Spleen (tissue), 11 donors: ENCODE measurements around the gene ERVMER34-1. TPM values are rescaled to one million over a fixed set of nuclear protein-coding genes. Genes with fewer than 3 reads are reported as not detected.

Experiments used
- DNase-seq: peaks from one replicate; pipeline ENCODE4 v3.0.0-alpha.2; 2020
- H3K27ac ChIP-seq, 8 donors: fragments of 200-600 bp; sonication (generic) in 7 of 8; 1 replicate in 4 of 8; 2 replicates in 4 of 8; pipeline versions ENCODE4 v1.5.0 to v1.8.0; 2016 to 2021; ENCODE audit warnings: inconsistent platforms in 4 of 8, mild to moderate bottlenecking in 4 of 8, moderate library complexity in 1 of 8
- H3K27me3 ChIP-seq, 7 donors: fragments of 200-600 bp; sonication (generic) in 6 of 7; replicated peaks in 1 of 7; 1 replicate in 4 of 7; 2 replicates in 3 of 7; pipeline versions ENCODE4 v1.5.0 to v1.8.0; 2016 to 2021; ENCODE audit warnings: inconsistent platforms in 3 of 7, mild to moderate bottlenecking in 1 of 7
- H3K36me3 ChIP-seq, 6 donors: fragments of 200-600 bp; sonication (generic) in 5 of 6; 1 replicate in 4 of 6; 2 replicates in 2 of 6; pipeline versions ENCODE4 v1.5.0 to v1.8.0; 2016 to 2021; ENCODE audit warnings: inconsistent platforms in 2 of 6
- H3K4me1 ChIP-seq, 6 donors: fragments of 200-600 bp; sonication (generic) in 5 of 6; 1 replicate in 3 of 6; 2 replicates in 3 of 6; pipeline versions ENCODE4 v1.5.0 to v1.8.0; 2016 to 2021; ENCODE audit warnings: inconsistent platforms in 3 of 6
- H3K4me3 ChIP-seq, 8 donors: fragments of 200-600 bp; sonication (generic) in 7 of 8; 1 replicate in 4 of 8; 2 replicates in 4 of 8; pipeline versions ENCODE4 v1.5.0 to v1.8.0; 2016 to 2021; ENCODE audit warnings: inconsistent platforms in 4 of 8, mild to moderate bottlenecking in 4 of 8, moderate library complexity in 2 of 8
- H3K9me3 ChIP-seq, 8 donors: fragments of 200-600 bp; sonication (generic) in 7 of 8; 1 replicate in 4 of 8; 2 replicates in 4 of 8; pipeline versions ENCODE4 v1.5.0 to v1.8.0; 2016 to 2021; ENCODE audit warnings: inconsistent platforms in 4 of 8
- POLR2A ChIP-seq, 3 donors: fragments of 450-650 bp; IDR thresholded peaks; one replicate each; pipeline ENCODE4 v1.5.1; 2017; ENCODE audit warnings: antibody characterized with exemption in 3 of 3, mild to moderate bottlenecking in 1 of 3
- POLR2AphosphoS5 ChIP-seq, 3 donors: sonication (generic); formaldehyde crosslinking; IDR thresholded peaks; one replicate each; pipeline ENCODE4 v1.5.1; 2017; ENCODE audit warnings: antibody characterized with exemption in 3 of 3
- WGBS, 5 donors: extraction: QIAGEN DNeasy Blood & Tissue Kit in 3 of 5; methylation state at CpG; one replicate each; pipeline versions ENCODE4 v1.1.5 to v1.1.7; 2013 to 2018; 5-methylcytosine and 5-hydroxymethylcytosine counted together
- intact Hi-C: fragments of 100-400 bp; cut with DNase I; formaldehyde crosslinking; loops from one replicate; pipeline ENCODE4 v1.15.0; 2023; ENCODE audit warnings: low total_unique reads
- polyA plus RNA-seq, 3 donors: library from polyadenylated mRNA; stranded (reverse); fragments of 200-250 nt; gene quantifications; one replicate each; pipeline ENCODE4 v1.2.1, GENCODE V29; 2013
- total RNA-seq, 7 donors: library from RNA; depleted of rRNA in 3 of 7; stranded (reverse); fragments of >200 nt in 3 of 7; fragmentation: NEBNext Ultra II Directional in 4 of 7; extraction: Animal tissue kit (Norgen Biotek cat#: 25700) in 4 of 7; gene quantifications; one replicate each; pipeline versions ENCODE4 v1.1.0 to v1.2.1, GENCODE V29; 2016 to 2021
- TF ChIP-seq, protein P1 (sequence below), 11 experiments: fragments of 200-600 bp in 7 of 11; fragments of 450-650 bp in 4 of 11; sonication (generic) in 4 of 11; IDR thresholded peaks in 8 of 11; conservative IDR thresholded peaks in 3 of 11; 1 replicate in 7 of 11; 2 replicates in 4 of 11; pipeline versions ENCODE4 v1.4.0 to v1.8.0; 2016 to 2021; ENCODE audit warnings: antibody characterized with exemption in 11 of 11, inconsistent platforms in 4 of 11, mild to moderate bottlenecking in 1 of 11
- donor health status: healthy with polysubstance abuse.
- donor health status: DM: no; HTN: no; CAD: no; lungs with moderate emphysema.
- donor health status: DM: no; HTN: no; CAD: no.
- donor health status: Bipolar disorder and iron deficiency.
- donor health status: healthy.
- donor health status: DM: no; HTN: no; CAD: no.
- donor health status: DM: yes; HTN: yes; CAD: no.

The ERVMER34-1 gene
- total and polyA plus RNA-seq, 10 donors: 0.09 to 2.6 (median 0.86) TPM

DNA sequence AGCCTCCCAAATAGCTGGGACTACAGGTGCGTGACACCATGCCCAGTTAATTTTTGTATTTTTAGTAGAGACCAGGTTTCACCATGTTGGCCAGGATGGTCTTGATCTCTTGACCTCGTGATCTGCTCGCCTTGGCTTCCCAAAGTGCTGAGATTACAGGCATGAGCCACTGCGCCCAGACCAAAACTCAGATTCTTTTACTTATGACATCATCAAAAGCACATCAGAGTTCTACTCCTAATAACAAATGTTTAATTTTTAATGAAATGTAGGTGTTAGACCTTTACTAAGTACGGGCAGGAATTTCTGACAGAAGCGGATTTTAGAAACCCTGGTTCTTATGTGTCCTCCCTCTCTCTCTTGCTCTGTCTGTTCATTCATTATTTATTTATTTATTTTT is 38.5 kb upstream of the ERVMER34-1 start:
- TF ChIP-seq, protein P1, sequence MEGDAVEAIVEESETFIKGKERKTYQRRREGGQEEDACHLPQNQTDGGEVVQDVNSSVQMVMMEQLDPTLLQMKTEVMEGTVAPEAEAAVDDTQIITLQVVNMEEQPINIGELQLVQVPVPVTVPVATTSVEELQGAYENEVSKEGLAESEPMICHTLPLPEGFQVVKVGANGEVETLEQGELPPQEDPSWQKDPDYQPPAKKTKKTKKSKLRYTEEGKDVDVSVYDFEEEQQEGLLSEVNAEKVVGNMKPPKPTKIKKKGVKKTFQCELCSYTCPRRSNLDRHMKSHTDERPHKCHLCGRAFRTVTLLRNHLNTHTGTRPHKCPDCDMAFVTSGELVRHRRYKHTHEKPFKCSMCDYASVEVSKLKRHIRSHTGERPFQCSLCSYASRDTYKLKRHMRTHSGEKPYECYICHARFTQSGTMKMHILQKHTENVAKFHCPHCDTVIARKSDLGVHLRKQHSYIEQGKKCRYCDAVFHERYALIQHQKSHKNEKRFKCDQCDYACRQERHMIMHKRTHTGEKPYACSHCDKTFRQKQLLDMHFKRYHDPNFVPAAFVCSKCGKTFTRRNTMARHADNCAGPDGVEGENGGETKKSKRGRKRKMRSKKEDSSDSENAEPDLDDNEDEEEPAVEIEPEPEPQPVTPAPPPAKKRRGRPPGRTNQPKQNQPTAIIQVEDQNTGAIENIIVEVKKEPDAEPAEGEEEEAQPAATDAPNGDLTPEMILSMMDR (IDR thresholded peaks at IDR 0.05 in 8 of 11, conservative IDR thresholded peaks at IDR 0.05 in 3 of 11): no peak
- TF ChIP-seq POLR2A (IDR thresholded peaks at IDR 0.05) (no peak), POLR2AphosphoS5 (IDR thresholded peaks at IDR 0.05) (no peak)
- intact Hi-C loops: no loop called here
- Histone ChIP-seq H3K27ac (no peak overlapping the region), H3K9me3 (no peaks in the 10 kb centered on the region), H3K36me3 (no peaks in the 10 kb centered on the region), H3K4me1 (no peaks in the 10 kb centered on the region), H3K27me3 (no peaks in the 10 kb centered on the region), H3K4me3 (no peak overlapping the region)
- DNase-seq: no peak
- WGBS, 5 donors: 90 to 97% (median 93%) methylated on average over 6 of the region's 6 CpGs

DNA sequence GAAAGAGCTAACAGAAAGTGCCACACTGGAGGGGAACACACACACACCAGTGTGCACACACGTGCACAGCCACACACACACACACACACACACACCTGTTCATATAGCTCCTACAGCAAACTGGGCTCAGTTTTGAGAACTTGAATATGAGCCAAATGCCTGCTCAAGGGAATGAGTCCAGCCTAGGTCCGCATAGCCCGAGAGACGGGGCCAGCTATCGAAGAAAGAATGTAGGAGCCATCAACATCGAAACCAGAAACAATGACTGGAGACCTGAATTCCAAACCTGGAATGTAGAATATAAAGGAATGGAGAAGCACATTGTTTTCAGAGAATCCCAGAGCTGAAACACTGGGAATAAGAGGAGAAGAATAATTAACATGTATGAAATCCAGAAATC is 37.6 kb upstream of the ERVMER34-1 start:
- Histone ChIP-seq H3K27ac (no peak overlapping the region), H3K4me3 (no peak overlapping the region), H3K27me3 (no peaks in the 10 kb centered on the region), H3K9me3 (no peaks in the 10 kb centered on the region), H3K4me1 (no peaks in the 10 kb centered on the region), H3K36me3 (no peaks in the 10 kb centered on the region)
- 88 to 92% (median 91%) methylated on average over 6 of the region's 6 CpGs for WGBS, 5 donors
- DNase-seq: no peak
- intact Hi-C loops: no loop called here
- no peak for TF ChIP-seq POLR2AphosphoS5 (IDR thresholded peaks at IDR 0.05)
- TF ChIP-seq, protein P1 (IDR thresholded peaks at IDR 0.05 in 8 of 11, conservative IDR thresholded peaks at IDR 0.05 in 3 of 11): no peak
- no peak for TF ChIP-seq POLR2A (IDR thresholded peaks at IDR 0.05)

DNA sequence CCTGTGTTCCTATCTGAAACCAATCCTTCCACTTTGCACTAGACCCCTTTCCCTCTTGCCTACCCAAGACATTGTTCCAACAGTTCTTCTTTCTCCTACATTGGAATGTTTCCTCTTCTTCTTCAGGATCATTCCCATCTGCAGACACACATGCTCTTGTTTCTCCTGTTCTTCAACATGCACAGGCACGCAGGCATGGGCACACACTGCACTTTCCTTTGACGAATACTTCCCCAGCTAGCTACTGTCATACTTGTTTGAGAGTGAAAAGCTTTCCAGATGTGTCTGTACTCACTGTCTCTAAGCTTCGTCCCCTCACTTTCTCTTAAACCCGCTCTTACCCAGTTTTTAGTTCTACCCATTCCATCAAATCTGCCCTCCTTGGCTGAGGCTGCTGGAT is 31.8 kb upstream of the ERVMER34-1 start:
- intact Hi-C loops: no loop called here
- DNase-seq: no peak
- Histone ChIP-seq H3K36me3 (no peaks in the 10 kb centered on the region), H3K4me1 (no peaks in the 10 kb centered on the region), H3K9me3 (peaks cover 0 to 5% (median 0%) of the 10 kb centered on the region in 8 donors), H3K27me3 (no peaks in the 10 kb centered on the region), H3K4me3 (no peak overlapping the region), H3K27ac (no peak overlapping the region)
- TF ChIP-seq POLR2A (IDR thresholded peaks at IDR 0.05) (no peak), POLR2AphosphoS5 (IDR thresholded peaks at IDR 0.05) (no peak)
- TF ChIP-seq, protein P1 (IDR thresholded peaks at IDR 0.05 in 8 of 11, conservative IDR thresholded peaks at IDR 0.05 in 3 of 11): no peak
- WGBS, 5 donors: 82 to 95% (median 92%) methylated on average over 4 of the region's 4 CpGs

DNA sequence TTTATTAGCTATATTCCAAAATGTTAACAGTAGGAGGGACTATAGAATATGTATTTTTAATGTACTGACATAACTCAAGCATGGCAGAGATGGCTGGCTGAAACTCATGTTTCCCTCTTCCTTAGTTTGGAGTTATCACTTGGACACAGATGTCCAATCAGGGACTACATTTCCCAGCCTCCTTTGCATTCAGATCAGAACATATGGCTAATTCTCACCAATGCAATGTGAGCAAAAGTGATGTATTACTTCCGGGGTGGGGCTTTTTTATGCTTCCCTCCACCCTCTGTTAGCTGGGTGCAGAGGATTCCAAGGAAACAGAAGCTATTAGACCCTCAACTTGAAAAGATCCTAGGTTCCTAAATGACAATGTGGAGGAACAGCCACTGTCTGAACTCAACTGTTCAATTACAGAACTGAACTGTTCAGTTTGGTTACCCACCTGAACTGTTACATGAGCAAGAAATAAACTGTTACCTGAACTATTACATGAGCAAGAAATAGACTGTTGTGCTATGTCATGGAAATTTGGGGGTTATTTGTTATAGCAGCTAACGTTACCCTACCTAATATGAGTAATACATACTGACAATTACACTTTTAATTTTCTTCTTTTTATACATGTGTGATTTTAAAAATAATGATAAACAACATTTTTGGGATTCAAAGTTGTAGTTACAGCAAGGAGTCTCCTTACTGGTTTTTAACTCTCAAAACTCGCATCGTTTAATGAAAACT is 29.6 kb upstream of the ERVMER34-1 start:
- no peak overlapping the region for H3K4me3 ChIP-seq
- peaks cover 0 to 5% (median 0%) of the 10 kb centered on the region in 8 donors for H3K9me3 ChIP-seq
- no peak for TF ChIP-seq POLR2AphosphoS5 (IDR thresholded peaks at IDR 0.05)
- no peak for TF ChIP-seq POLR2A (IDR thresholded peaks at IDR 0.05)
- TF ChIP-seq, protein P1 (IDR thresholded peaks at IDR 0.05 in 8 of 11, conservative IDR thresholded peaks at IDR 0.05 in 3 of 11): no peak
- no peaks in the 10 kb centered on the region for H3K4me1 ChIP-seq
- no peak overlapping the region for H3K27ac ChIP-seq
- intact Hi-C loops: no loop called here
- DNase-seq: no peak
- no peaks in the 10 kb centered on the region for H3K36me3 ChIP-seq
- 82 to 93% (median 89%) methylated on average over 4 of the region's 4 CpGs for WGBS, 5 donors
- H3K27me3 ChIP-seq: peaks cover 0 to 10% (median 0%) of the 10 kb centered on the region in 7 donors
